GM12864 (cell line): ENCODE measurements around the gene EFS.

Experiments used
- DNase-seq: peaks from one replicate; pipeline ENCODE4 v3.0.0-alpha.2; 2011; ENCODE audit warnings: low read depth
- H3K4me3 ChIP-seq: 2 replicates; pipeline ENCODE4 v1.5.1; 2011; ENCODE audit warnings: mild to moderate bottlenecking, low read depth, low read length, control low read depth
- TF ChIP-seq, protein P1 (sequence below): IDR thresholded peaks from 2 replicates; pipeline ENCODE4 v1.5.1; 2011; ENCODE audit warnings: low read depth, mild to moderate bottlenecking, moderate library complexity, low read length, control low read depth, inconsistent platforms; ENCODE audit errors: missing control alignments

EFS gene

DNA sequence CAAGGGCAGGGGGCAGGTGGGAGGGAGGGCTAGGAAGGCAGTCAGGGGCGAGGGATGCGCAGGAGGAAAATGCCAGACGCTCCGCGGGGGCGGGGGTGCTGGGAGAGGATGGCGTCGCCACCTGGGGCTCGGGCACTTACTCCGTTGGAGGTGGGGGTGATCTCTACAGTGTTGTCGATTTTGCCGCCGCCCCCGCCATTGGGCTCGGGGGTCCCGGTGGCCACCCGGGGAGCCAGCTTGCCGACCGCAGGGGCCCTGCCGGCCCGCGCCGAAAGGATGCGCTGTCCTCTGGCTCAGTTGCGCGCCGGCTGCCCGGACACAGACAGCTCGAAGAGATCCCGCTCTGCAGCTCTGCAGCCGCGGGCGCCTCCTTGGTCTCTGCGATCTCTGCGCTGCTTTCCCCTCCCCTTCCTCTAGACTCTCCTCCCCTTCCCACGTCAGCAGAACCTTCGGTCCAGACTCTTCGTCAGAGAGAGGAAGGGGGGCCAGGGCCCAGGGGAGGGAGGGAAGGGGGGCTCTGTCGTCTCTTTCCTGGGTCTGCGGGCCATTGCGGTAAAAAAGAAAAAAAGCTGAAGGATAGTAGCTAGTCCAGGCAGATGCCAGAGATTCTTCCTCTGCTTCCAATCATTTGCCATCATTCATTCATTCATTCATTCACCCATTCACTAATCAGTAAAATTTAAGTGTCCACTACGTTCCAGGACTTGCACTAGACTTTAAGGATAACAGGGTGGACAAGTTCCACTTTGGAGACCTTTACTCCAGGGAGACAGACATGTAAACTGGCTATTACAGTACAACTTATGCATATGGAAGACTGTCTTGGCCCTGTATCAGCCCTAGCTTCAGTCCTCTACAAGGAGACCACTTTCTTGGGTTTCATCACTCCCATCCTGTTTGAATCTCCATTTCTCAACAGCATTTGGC, 12.2 kb downstream of the EFS start, which contains the start of gene SLC22A17:
Gene SLC22A17, minus strand, starts transcription at position 382 of the 927 bp plus-strand sequence.
- TF ChIP-seq, protein P1, sequence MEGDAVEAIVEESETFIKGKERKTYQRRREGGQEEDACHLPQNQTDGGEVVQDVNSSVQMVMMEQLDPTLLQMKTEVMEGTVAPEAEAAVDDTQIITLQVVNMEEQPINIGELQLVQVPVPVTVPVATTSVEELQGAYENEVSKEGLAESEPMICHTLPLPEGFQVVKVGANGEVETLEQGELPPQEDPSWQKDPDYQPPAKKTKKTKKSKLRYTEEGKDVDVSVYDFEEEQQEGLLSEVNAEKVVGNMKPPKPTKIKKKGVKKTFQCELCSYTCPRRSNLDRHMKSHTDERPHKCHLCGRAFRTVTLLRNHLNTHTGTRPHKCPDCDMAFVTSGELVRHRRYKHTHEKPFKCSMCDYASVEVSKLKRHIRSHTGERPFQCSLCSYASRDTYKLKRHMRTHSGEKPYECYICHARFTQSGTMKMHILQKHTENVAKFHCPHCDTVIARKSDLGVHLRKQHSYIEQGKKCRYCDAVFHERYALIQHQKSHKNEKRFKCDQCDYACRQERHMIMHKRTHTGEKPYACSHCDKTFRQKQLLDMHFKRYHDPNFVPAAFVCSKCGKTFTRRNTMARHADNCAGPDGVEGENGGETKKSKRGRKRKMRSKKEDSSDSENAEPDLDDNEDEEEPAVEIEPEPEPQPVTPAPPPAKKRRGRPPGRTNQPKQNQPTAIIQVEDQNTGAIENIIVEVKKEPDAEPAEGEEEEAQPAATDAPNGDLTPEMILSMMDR: no peak
- no peak for DNase-seq
- no peak within 1 kb of the TSS for H3K4me3 ChIP-seq

DNA sequence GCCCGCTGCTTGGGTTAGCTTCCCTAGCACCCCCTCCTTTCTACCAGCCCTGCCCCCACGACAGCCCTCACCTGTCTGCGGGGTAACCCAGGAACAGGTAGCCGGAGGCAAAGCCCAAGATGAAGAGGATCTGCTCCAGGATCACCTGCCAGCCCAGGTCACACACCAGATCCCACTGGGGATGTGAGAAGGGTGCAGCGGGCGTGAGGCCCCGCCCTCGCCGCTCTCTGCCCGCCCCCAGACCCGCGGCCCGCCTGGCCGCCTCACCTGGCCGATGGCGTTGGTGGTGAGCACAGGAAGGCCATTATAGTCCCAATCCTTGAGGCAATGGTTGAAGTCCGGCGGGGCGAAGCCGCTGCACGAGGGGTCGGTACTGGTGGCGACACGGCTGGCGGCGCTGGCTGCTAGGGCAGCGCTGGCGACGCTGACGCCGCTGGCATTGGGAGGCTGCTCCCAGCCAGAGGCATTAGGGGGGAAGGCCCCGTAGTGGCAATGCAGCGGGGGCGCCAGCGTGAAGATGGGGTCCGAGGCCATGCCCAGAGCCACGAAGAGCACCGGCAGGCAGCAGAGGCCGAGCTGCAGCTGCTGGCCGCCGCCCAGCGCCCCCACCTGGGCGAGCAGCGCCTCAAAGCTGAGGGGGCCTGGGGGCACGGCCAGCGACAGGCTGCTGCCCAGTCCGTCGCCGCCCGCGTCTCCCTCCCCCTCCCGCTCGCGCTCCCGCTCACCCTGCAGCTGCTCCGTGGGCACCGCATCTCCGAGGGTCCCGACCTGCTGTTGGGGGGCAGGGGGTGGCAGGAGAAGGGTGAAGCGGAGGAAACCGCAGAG, 13.1 kb downstream of the EFS start:
- no peak overlapping the region for H3K4me3 ChIP-seq
- no peak for DNase-seq
- TF ChIP-seq, protein P1: no peak

DNA sequence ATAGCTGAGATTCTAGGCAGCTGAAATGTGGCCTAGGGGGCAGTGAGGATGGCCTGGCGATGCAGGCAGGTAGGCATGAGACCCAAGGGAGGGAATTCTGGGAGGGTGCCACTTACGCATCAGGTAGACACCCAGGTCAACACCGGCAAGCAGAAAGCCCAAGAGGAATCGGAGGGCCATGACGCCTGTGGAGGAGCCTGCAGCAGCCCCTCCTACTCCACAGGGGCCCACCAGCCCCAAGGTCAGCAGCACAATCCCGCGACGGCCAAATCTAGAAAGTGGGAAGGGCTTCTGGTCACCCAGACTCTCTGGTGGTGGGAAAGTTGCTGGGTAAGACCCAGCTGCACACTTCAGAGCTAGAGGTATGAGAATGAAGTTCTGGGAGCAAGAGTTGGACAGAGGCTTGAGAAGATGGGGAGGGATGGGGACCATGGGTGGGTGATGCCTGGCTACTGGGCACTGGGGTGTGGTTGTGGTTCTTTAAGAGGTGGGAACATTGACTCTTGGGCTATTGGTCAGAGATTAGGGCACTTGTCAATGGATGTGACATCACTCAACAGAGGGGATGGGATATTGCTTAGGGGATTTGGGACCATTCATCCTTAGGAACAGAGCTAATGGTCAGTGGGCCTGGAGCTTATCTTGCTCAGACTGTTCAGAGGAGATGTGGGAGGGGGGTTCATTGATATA, 15.7 kb downstream of the EFS start:
- no peak overlapping the region for H3K4me3 ChIP-seq
- TF ChIP-seq, protein P1: no peak
- DNase-seq: no peak

DNA sequence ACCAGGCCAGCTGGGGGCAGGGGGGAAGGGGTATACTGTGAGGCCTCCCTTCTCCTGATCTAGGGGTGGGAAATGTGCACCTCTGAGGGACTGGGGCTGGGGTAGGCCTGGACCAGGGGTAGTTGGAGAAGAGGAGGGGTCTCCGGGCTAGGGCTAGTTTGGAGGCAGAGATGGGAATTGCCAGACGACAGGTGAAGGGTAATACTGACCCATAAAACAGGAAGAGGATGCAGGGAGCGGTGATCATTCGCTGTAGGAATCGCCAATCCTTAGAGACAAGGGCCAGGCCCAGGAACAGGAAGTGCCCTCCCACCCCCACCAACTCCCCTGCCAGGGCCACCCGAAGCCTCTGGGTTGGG, 16.7 kb downstream of the EFS start:
- DNase-seq: no peak
- TF ChIP-seq, protein P1: no peak

DNA sequence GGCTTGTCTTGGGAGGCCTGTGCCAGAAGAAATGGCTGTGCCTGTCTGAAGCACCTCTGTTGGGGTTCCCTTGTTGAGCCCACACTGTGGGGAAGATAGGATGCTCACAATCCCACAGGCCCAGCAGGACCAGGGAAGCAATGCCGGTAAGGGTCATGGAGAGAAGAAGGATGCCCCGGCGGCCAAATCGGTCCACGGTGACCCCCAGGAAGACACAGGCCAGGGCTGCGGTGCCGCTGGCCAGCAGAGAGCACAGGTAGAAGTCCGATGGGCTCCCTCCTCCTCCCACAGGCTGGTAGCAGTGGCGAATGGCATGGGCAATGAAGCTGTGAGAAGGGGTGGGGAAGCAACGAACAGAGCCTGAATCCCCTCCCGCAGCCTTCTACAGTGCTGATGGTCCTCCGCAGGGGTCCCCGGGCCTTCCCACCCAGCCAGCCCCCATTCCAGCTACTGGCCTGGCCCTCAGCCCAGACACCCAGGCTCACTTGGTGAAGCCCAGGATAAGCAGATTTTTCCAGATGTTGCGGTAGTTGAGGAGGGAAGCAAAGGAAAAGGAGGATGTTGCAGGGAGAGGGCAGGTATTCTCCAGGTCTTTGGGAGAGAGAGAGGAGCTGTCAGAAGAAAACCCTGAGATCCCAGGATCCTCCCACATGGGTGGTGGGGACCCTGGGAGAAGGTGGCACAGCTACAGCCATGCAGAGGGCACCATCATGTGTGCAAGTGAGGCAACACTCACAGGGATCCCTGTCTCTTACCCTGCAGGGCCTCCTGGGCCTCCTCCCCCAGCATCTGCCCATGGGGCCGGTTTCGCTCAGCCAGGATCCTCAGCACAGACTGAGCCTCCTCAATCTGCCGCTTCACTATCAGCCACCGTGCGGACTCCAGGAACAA, 17.3 kb downstream of the EFS start:
- DNase-seq: no peak
- no peak overlapping the region for H3K4me3 ChIP-seq
- TF ChIP-seq, protein P1: no peak

More for the DNA sequence above, 16.7 kb downstream of the EFS start:
- no peak overlapping the region for H3K4me3 ChIP-seq

DNA sequence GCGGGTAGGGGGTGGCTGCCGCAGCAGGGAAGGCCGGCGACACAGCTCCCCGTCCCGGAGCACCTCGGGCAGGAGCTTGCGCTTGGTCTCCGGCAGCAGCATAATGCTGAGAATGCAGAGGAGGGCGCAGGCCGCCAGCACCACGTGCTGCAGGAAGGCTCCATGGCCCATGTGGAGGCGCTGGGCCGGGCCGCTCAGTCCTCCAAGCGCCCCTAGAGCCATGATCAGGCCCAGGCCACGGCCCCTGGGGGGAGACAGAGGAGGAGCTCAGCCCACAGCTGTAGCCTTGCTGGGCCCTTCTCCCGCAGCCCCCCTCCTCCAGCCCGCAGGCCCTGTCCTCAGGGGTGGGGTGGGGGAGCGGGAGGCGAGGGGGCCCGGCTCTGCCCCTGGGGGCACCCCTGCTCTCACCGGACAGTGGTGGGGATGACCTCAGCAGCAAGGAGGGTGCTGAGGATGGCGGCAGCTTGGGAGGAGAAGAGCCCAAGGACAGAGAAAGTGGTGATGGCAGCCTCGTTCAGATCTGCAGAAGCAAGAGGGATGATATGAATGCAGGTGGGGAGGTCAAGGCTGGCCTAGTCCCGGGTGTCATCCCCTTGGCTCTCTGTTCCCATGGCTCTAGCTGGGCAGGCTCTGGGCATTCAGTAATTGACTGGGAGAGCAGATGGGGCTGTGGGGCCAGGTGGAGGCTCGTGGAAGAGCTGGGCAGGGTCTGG, 18.1 kb downstream of the EFS start:
- TF ChIP-seq, protein P1: no peak
- DNase-seq: no peak
- no peak overlapping the region for H3K4me3 ChIP-seq
